GM12873 (cell line): ENCODE data around the gene SYNDIG1.

Experiments
- CTCF ChIP-seq: IDR thresholded peaks from 2 replicates; pipeline ENCODE4 v1.5.1; 2012; ENCODE audit warnings: low read depth, mild to moderate bottlenecking, moderate library complexity, low read length, control low read depth; ENCODE audit not compliant: insufficient read depth; ENCODE audit errors: missing control alignments

SYNDIG1 gene

GRCh38 chr20:24598346-24598745, 128.9 kb downstream of the SYNDIG1 start:
- TF ChIP-seq CTCF = no peak

- TF ChIP-seq CTCF = no peak
Measured at GRCh38 chr20:24598996-24599395, 129.6 kb downstream of the SYNDIG1 start.

DNA sequence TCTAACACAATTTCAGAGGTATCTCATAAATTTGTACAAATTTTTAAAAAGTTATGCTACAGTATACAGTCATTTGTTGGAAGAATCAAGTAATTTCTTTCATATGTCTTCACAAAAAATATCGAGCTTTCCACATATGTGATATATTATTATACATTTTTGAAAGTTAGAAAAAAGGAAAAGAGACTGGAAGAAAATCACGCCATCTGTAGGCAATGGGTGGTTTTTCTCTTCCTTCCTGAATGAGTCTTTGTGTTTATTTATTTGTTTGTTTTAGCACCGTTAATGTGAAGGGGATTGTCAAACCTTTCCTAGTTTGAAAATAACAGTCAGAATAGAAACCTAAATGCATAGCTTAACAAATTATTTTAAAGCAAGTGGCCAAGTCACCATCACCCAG, 130.6 kb downstream of the SYNDIG1 start:
- TF ChIP-seq CTCF = no peak

GRCh38 chr20:24603454-24603853, 134.0 kb downstream of the SYNDIG1 start:
- TF ChIP-seq CTCF = no peak

DNA sequence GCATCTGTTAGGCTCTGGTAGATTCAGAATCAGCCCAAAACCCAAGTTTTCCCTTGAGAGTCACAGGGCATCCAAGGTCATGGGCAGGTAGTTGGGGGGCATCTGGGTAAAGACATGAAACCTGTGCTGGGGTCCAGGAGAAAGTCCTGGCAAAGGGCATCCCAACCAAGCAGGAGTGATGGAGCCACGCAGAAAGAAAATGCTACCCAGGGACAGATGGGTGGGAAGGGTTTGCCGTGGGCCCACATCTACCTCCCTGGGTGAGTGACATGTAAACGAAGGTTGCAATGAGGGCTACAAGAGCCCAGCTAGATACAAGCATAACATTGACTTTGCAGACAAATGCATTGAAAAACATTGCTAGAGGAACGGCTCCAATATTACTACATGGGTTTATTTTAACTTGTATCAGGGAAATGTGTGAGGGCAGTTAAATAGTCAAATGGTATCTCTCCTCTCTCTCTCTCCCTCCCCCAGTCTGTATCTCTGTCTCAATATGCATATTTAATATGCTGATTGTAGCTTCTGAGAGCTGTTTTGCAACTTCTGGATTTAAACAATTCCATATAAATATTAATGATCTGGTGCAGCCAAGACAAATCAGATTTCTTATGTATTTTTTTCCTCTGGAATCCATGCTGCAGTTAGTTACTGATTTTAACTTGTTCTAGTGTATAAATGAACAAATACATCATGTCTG, 135.7 kb downstream of the SYNDIG1 start:
- no peak for TF ChIP-seq CTCF

DNA sequence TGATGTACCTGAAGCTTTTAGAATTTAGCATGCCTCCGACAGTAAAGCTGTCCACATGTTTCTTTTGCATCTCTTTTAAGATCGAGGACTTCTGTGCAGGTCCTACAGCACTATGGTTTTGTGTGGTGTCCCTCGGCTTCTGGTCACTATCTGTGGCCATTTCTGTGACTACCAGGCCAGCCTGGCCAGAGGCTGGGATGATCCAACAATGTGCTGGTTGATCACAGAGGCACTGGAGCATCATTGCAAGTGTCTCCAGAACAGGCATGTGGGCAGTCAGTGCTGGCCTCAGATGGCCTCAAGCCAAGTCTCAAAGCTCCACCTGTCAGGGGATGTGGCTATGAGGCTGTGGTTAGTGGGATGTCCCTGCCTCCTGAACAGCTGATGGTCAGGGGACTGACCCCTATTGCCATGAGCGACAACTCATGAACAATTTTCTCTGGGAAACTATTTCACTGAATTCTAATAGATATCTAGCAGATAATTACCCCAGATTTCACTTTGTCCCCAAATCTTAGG, 136.6 kb downstream of the SYNDIG1 start:
- TF ChIP-seq CTCF = no peak

- no peak for TF ChIP-seq CTCF
Measured at GRCh38 chr20:24607402-24607801, 138.0 kb downstream of the SYNDIG1 start.
